ENCODE data around the gene MTMR2.
"Not testable (repeated sequence)": the region's sequence is repeated elsewhere in the genome, so short reads cannot be mapped to it uniquely, and the experiment has no call there.

The MTMR2 gene

GRCh38 chr11:95883381-95883780 lies 40.5 kb downstream of the MTMR2 start:
- no peak for DNase-seq

GRCh38 chr11:95877291-95877690 lies 46.6 kb downstream of the MTMR2 start:
- DNase-seq = no peak

DNA sequence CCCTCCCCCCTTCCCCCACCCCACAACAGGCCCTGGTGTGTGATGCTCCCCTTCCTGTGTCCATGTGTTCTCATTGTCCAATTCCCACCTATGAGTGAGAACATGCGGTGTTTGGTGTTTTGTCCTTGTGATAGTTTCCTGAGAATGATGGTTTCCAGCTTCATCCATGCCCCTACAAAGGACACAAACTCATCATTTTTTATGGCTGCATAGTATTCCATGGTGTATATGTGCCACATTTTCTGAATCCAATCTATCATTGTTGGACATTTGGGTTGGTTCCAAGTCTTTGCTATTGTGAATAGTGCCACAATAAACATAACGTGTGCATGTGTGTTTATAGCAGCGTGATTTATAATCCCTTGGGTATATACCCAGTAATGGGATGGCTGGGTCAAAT lies 53.0 kb downstream of the MTMR2 start:
- not testable (repeated sequence) for DNase-seq

DNA sequence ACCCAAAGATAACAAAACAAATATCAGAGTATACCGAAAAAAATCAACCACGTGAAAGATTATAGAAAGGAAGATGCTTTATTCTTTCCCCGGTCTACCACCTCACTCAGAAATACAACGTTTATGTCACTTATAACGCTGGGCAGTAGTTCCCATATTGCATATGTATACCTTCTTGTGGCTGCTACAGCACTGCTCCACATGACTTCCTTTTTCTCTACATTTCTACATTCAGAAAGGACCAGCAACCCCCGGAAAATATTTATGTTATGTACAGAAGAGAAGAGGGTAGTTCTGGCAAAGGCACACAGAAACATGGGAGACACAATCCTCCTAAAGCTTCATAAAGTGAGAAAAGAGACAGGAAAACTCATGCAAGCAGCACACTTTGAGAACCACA lies 56.8 kb downstream of the MTMR2 start:
- no peak for DNase-seq

- DNase-seq = no peak
These were observed 60.3 kb downstream of the MTMR2 start for GRCh38 chr11:95863486-95864140.

DNA sequence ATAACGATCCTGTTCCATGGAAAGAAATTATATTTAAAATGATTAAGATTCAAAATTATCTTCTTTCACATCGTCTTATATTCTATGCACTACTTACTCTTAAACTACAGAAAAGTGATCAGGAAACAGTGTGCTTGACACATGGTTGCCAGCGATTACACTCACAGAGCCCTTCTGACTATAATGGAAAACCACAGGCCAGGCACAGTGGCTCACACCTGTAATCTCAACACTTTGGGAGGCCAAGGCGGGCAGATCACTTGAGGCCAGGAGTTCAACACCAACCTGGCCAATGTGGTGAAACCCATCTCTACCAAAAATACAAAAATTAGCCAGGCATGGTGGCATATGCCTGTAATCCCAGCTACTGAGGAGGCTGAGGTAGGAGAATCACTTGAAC lies 63.9 kb downstream of the MTMR2 start:
- DNase-seq = not testable (repeated sequence)

DNA sequence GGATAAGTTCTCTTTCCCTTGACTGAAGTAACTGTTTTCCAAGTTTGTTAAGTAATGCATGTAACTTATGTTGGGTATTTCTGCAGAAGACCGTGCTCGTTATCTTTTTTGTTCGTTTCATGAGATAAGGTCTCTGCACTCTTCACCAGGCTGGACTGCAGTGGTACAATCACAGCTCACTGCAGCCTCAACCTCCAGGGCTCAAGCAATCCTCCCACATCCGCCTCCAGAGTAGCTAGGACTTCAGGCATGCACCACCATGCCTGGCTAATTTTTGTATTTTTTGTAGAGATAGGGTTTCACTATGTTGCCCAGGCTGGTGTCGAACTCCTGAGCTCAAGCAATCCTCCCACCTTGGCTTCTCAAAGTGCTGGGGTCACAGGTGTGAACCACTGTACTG lies 69.5 kb downstream of the MTMR2 start:
- DNase-seq = not testable (repeated sequence)

GRCh38 chr11:95853862-95854261 lies 70.0 kb downstream of the MTMR2 start:
- DNase-seq = no peak

GRCh38 chr11:95853138-95853537 lies 70.8 kb downstream of the MTMR2 start:
- no peak for DNase-seq

DNA sequence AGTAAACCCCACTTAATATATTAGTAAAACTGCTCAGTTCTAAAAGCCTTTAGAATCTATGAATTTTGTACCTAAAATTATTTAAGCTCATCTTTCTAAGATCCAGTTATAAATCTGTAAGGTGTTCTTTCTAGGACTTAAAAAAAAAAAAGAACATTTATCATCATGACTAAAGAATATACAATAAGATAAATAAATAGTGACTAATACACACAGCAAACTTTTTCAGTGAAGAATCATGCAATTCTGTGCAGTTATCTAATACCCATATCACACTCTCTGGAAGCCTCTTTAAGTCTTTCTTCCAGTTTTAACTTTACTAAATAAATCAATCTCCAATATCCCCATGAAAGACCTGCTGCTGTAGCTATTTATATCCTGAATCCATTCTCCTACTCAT lies 73.8 kb downstream of the MTMR2 start:
- no peak for DNase-seq

- no peak for DNase-seq
These were observed 74.7 kb downstream of the MTMR2 start for GRCh38 chr11:95849087-95849825.

DNA sequence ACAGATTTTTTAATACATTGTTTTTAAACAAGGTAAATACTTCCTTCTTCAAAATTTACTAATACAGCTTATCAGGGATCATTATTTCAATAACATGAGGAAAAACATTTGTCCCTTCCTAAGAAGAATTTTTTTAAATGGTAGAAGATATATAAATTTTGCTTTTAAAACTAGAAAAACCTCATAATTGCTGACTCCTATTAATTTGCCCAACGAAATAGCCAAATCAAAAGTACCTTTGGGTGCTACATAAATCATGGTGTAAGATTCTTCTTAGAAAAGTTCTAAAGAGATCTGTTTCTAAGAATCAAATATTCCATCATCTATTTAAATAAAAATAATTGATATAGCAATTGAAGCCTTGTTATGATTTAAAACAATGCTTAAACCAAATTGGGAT lies 78.7 kb downstream of the MTMR2 start:
- no peak for DNase-seq

DNA sequence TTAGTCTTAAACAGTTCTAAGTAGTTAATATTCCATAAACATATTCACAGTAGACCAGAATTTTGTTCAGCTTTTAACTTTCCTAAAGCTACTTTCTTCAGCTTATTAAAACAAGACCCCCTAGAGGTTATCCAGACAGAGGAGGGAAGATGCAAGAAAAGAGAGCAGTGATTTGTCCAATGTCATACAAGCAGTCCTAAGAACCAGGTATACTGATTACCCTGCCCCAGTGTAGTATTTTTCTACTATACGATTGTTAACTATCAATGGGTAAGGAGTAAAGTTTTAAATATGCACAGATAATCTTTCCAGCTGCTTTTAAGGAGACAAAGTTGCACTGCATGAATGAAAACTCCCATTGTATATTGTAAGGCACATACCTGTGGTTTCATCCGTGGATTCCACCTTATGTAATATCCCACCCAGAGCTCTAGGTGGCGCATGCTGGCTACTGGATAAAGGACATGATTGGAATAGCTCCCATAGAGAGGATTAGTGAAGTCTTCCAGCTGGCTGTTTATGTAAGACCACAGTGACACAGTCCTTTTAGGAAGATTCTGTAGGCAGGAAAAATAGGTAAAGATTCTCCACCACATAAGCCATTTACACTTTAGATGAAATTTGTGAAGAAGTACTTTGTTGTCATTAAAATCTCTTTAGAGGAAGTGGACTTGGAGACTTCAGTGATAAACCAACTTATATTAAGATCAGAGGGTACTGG lies 88.0 kb downstream of the MTMR2 start:
- DNase-seq = peak; percentile 64

DNA sequence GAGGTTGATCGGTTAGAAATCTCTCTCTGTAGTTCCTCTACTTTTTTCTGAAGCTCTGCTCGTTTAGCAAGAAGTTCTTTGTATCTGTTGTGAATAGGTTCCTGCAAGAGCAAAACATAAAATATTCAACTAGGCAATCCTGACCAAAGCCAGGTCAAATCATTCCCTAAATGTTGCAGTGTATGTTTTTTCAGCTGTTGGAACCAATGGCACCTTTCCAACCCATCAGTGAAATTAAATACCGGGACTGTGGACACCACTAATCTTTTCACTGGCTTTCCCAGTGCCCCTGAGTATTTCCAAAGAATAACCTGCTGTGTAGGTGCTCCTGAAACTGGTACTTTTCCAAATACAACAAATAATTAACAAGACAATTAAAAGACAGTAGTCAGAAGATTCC lies 88.6 kb downstream of the MTMR2 start:
- no peak for DNase-seq

GRCh38 chr11:95833378-95833777 lies 90.5 kb downstream of the MTMR2 start:
- no peak for DNase-seq

- DNase-seq = no peak
These were observed 91.1 kb downstream of the MTMR2 start for GRCh38 chr11:95832763-95833162.

GRCh38 chr11:95831198-95831883 lies 92.6 kb downstream of the MTMR2 start:
- no peak for DNase-seq

GRCh38 chr11:95829580-95830259 lies 94.2 kb downstream of the MTMR2 start:
- no peak for DNase-seq

- DNase-seq = no peak
These were observed 96.2 kb downstream of the MTMR2 start for GRCh38 chr11:95827696-95828095.

DNA sequence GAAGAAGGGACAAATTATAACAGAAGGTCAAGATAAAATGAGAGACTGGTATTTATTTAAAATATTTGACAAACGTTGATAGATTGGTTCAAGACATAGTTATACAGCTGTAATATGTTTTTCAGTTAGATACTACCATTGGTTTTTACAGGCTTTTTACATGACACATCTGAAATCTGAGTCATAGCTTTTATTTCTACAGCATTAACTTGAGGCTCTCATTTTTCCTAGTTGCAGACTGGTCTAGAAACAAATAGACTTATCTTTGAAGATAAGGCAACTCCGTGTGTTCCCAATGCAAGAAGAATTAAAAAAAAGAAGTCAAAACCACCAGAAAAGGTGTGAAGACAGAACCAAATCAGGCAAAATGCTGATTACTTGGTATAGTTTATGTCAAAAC lies 102.3 kb downstream of the MTMR2 start:
- DNase-seq = no peak

DNA sequence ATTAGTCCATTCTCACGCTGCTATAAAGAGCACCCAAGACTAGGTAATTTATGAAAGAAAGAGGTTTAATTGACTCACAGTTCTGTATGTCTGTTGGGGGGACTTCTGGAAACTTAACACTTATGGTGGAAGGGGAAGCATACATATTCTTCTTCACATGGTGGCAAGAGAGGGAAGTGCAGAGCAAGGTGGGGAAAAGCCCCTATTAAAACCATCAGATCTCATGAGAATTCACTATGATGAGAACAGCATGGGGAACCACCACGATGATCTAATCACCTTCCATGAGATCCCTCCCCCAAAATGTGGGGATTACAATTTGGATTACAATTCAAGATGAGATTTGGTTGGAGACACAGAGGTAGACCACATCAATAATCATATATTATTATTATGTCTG lies 107.9 kb downstream of the MTMR2 start:
- no peak for DNase-seq

GRCh38 chr11:95811052-95811451 lies 112.9 kb downstream of the MTMR2 start:
- DNase-seq = not testable (repeated sequence)

- not testable (repeated sequence) for DNase-seq
These were observed 117.4 kb downstream of the MTMR2 start for GRCh38 chr11:95806464-95806863.

Measured in NCI-H524 treated with DMSO at 0.1 percent for 48 hours (cell line).